HEK293 (cell line): ENCODE results near the gene NR2C2.

Experiments used
- CTCF ChIA-PET: fragments of 350-600 bp; formaldehyde crosslinking; extraction: SDS; loops from one replicate; lab custom pipeline; 2021; ENCODE audit warnings: antibody characterized with exemption; lab: Yijun Ruan, JAX
- POLR2A ChIA-PET: fragments of 300-600 bp; formaldehyde crosslinking; extraction: SDS; loops from one replicate; lab custom pipeline; 2020; ENCODE audit warnings: antibody characterized with exemption, inconsistent platforms; lab: Yijun Ruan, JAX
- H3K27ac ChIP-seq: fragments of 200-500 bp; sonication (Bioruptor generic); 2 replicates; pipeline ENCODE4 v1.5.1; 2014; ENCODE audit warnings: low read depth, low read length, control low read depth, inconsistent platforms; ENCODE audit errors: extremely low read depth
- H3K36me3 ChIP-seq, 2 experiments: fragments of 200-500 bp in 1 of 2; sonication (Bioruptor generic) in 1 of 2; 1 replicate in 1 of 2; 2 replicates in 1 of 2; pipeline ENCODE4 v1.5.1; 2014 to 2017; ENCODE audit warnings: inconsistent platforms in 2 of 2, low read length in 2 of 2; ENCODE audit not compliant: control insufficient read depth in 2 of 2, insufficient read depth in 1 of 2
- H3K4me1 ChIP-seq: fragments of 200-500 bp; sonication (Bioruptor generic); 2 replicates; pipeline ENCODE4 v1.5.1; 2014; ENCODE audit warnings: mild to moderate bottlenecking, low read length, inconsistent platforms; ENCODE audit not compliant: control insufficient read depth, insufficient read depth
- H3K4me3 ChIP-seq: 2 replicates; pipeline ENCODE4 v1.5.1; 2011; ENCODE audit warnings: low read depth, mild to moderate bottlenecking, control low read depth, low read length, moderate library complexity
- H3K9me3 ChIP-seq: fragments of 200-500 bp; sonication (Bioruptor generic); 2 replicates; pipeline ENCODE4 v1.5.1; 2014; ENCODE audit warnings: low read depth, low read length, inconsistent platforms; ENCODE audit not compliant: control insufficient read depth, insufficient read depth
- EGR2 ChIP-seq: fragments of 450-650 bp; formaldehyde crosslinking; IDR thresholded peaks from 2 replicates; pipeline ENCODE4 v1.5.1; 2016; ENCODE audit warnings: low read depth, missing biosample characterization, missing genetic modification characterization
- HOXD13 ChIP-seq: sonication (generic); formaldehyde crosslinking; IDR thresholded peaks from 2 replicates; pipeline ENCODE4 v1.8.0; 2022; ENCODE audit warnings: missing genetic modification reagents, borderline replicate concordance
- KLF9 ChIP-seq: fragments of 450-650 bp; formaldehyde crosslinking; IDR thresholded peaks from 2 replicates; pipeline ENCODE4 v1.5.1; 2016; ENCODE audit warnings: missing biosample characterization, missing genetic modification characterization, low read depth
- OSR2 ChIP-seq: fragments of 450-650 bp; formaldehyde crosslinking; IDR thresholded peaks from 2 replicates; pipeline ENCODE4 v1.5.1; 2016; ENCODE audit warnings: missing biosample characterization, missing genetic modification characterization
- SCRT2 ChIP-seq: fragments of 450-650 bp; formaldehyde crosslinking; IDR thresholded peaks from 2 replicates; pipeline ENCODE4 v1.5.1; 2016; ENCODE audit warnings: missing biosample characterization, missing genetic modification characterization
- SP7 ChIP-seq: fragments of 450-650 bp; formaldehyde crosslinking; IDR thresholded peaks from 2 replicates; pipeline ENCODE4 v1.5.1; 2016; ENCODE audit warnings: missing biosample characterization, missing genetic modification characterization
- YY1 ChIP-seq: fragments of 450-650 bp; formaldehyde crosslinking; IDR thresholded peaks from 2 replicates; pipeline ENCODE4 v1.5.1; 2018; ENCODE audit warnings: missing biosample characterization, missing genetic modification characterization
- ZBTB17 ChIP-seq: fragments of 450-650 bp; formaldehyde crosslinking; IDR thresholded peaks from 2 replicates; pipeline ENCODE4 v1.5.1; 2016; ENCODE audit warnings: missing biosample characterization, missing genetic modification characterization
- ZNF10 ChIP-seq: fragments of 450-650 bp; formaldehyde crosslinking; IDR thresholded peaks from 2 replicates; pipeline ENCODE4 v1.5.1; 2017; ENCODE audit warnings: missing biosample characterization, missing genetic modification characterization
- ZNF133 ChIP-seq: fragments of 450-650 bp; formaldehyde crosslinking; IDR thresholded peaks from 2 replicates; pipeline ENCODE4 v1.5.1; 2016; ENCODE audit warnings: missing biosample characterization, missing genetic modification characterization
- ZNF366 ChIP-seq: fragments of 450-650 bp; formaldehyde crosslinking; conservative IDR thresholded peaks from 2 replicates; pipeline ENCODE4 v1.5.1; 2016; ENCODE audit warnings: missing biosample characterization, missing genetic modification characterization
- ZNF416 ChIP-seq: fragments of 450-650 bp; formaldehyde crosslinking; IDR thresholded peaks from 2 replicates; pipeline ENCODE4 v1.5.1; 2016; ENCODE audit warnings: missing biosample characterization, missing genetic modification characterization
- ZNF423 ChIP-seq: fragments of 450-650 bp; formaldehyde crosslinking; IDR thresholded peaks from 2 replicates; pipeline ENCODE4 v1.5.1; 2016; ENCODE audit warnings: missing biosample characterization, missing genetic modification characterization
- ZNF426 ChIP-seq: fragments of 450-650 bp; formaldehyde crosslinking; IDR thresholded peaks from 2 replicates; pipeline ENCODE4 v1.5.1; 2017; ENCODE audit warnings: missing biosample characterization, missing genetic modification characterization, mild to moderate bottlenecking, inconsistent platforms, moderate library complexity
- ZNF48 ChIP-seq: fragments of 450-650 bp; formaldehyde crosslinking; IDR thresholded peaks from 2 replicates; pipeline ENCODE4 v1.5.1; 2016; ENCODE audit warnings: missing biosample characterization, missing genetic modification characterization
- ZNF610 ChIP-seq: fragments of 450-650 bp; formaldehyde crosslinking; IDR thresholded peaks from 2 replicates; pipeline ENCODE4 v1.5.1; 2016; ENCODE audit warnings: missing biosample characterization, missing genetic modification characterization, borderline replicate concordance
- ZNF76 ChIP-seq: fragments of 450-650 bp; formaldehyde crosslinking; IDR thresholded peaks from 2 replicates; pipeline ENCODE4; 2016; ENCODE audit warnings: low read depth, missing biosample characterization, missing genetic modification characterization, borderline replicate concordance
- ZNF785 ChIP-seq: fragments of 450-650 bp; formaldehyde crosslinking; IDR thresholded peaks from 2 replicates; pipeline ENCODE4 v1.5.1; 2016; ENCODE audit warnings: missing biosample characterization, missing genetic modification characterization
- ZNF791 ChIP-seq: fragments of 450-650 bp; formaldehyde crosslinking; IDR thresholded peaks from 2 replicates; pipeline ENCODE4 v1.5.1; 2016; ENCODE audit warnings: missing biosample characterization, missing genetic modification characterization
- ZSCAN23 ChIP-seq: fragments of 450-650 bp; formaldehyde crosslinking; IDR thresholded peaks from 2 replicates; pipeline ENCODE4 v1.5.1; 2016; ENCODE audit warnings: missing biosample characterization, missing genetic modification characterization
- TF ChIP-seq, protein P1 (sequence below): fragments of 450-650 bp; formaldehyde crosslinking; IDR thresholded peaks from 2 replicates; pipeline ENCODE4 v1.5.1; 2016; ENCODE audit warnings: missing biosample characterization, missing genetic modification characterization
- TF ChIP-seq, protein P2 (sequence below): fragments of 450-650 bp; IDR thresholded peaks from 2 replicates; pipeline ENCODE4 v1.5.1; 2018; ENCODE audit warnings: missing biosample characterization, missing genetic modification characterization
- TF ChIP-seq, protein P3 (sequence below): fragments of 450-650 bp; formaldehyde crosslinking; IDR thresholded peaks from 2 replicates; pipeline ENCODE4 v1.5.1; 2016; ENCODE audit warnings: missing biosample characterization, missing genetic modification characterization
- TF ChIP-seq, protein P4 (sequence below): fragments of 450-650 bp; formaldehyde crosslinking; IDR thresholded peaks from 2 replicates; pipeline ENCODE4 v1.5.1; 2016; ENCODE audit warnings: missing biosample characterization, missing genetic modification characterization
- TF ChIP-seq, protein P5 (sequence below): fragments of 450-650 bp; formaldehyde crosslinking; optimal IDR thresholded peaks from 2 replicates; pipeline ENCODE3; 2016; ENCODE audit warnings: missing biosample characterization, mild to moderate bottlenecking, missing genetic modification characterization

Gene NR2C2

DNA sequence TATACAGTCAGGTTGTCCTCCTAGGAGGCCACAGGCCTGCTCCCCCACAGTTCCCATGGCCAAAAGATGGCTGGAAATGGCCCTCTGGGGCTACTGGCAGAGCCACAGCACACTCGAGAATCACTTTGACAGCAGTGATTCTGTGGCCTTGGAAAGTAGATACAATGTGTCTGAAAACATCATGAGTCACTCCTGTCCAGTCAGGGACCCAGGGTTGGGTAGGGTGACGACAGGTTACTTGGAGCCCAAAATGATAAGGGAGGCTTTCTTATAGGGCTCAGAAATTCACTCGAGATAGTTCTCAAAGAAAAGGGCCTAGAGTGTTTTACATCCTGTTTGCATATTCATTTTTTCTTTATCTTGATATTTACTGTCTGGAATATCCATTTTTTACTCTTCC, 93.5 kb downstream of the NR2C2 start (continued):
- TF ChIP-seq ZNF366 (no peak), HOXD13 (CRISPR knock-in tag) (no peak), ZSCAN23 (tag by site-specific recombination) (no peak), KLF9 (tag by site-specific recombination) (no peak), ZNF426 (tag by site-specific recombination) (no peak), ZBTB17 (tag by site-specific recombination) (no peak), ZNF133 (tag by site-specific recombination) (no peak), SCRT2 (tag by site-specific recombination) (no peak), ZNF48 (no peak), ZNF423 (tag by site-specific recombination) (no peak)

DNA sequence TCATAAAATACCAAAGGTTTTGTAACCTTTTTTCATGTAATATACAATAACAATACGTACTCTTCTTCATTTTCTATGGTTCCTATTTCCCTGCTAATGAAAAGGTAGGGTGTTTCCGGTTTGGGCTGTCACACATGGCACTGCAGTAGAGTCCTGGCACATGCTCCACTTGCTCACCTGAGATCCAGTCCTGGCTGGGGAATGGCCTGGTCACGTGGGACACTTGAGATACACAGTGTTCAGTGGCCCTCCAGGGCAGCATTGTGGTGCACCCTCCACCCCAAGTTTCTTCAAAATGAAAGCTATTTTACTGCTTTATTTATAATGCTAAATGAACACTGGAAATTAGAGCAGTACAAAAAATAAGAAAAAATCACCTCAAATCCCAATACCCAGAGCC, 94.6 kb downstream of the NR2C2 start:
- Histone ChIP-seq H3K9me3 (no peaks in the 10 kb centered on the region), H3K4me1 (no peaks in the 10 kb centered on the region), H3K36me3 (peaks cover 21 to 96% of the 10 kb centered on the region in 2 experiments), H3K27ac (no peak overlapping the region), H3K4me3 (no peak overlapping the region)
- TF ChIP-seq ZNF416 (tag by site-specific recombination): no peak
- TF ChIP-seq, protein P1, sequence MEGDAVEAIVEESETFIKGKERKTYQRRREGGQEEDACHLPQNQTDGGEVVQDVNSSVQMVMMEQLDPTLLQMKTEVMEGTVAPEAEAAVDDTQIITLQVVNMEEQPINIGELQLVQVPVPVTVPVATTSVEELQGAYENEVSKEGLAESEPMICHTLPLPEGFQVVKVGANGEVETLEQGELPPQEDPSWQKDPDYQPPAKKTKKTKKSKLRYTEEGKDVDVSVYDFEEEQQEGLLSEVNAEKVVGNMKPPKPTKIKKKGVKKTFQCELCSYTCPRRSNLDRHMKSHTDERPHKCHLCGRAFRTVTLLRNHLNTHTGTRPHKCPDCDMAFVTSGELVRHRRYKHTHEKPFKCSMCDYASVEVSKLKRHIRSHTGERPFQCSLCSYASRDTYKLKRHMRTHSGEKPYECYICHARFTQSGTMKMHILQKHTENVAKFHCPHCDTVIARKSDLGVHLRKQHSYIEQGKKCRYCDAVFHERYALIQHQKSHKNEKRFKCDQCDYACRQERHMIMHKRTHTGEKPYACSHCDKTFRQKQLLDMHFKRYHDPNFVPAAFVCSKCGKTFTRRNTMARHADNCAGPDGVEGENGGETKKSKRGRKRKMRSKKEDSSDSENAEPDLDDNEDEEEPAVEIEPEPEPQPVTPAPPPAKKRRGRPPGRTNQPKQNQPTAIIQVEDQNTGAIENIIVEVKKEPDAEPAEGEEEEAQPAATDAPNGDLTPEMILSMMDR (tag by site-specific recombination): no peak
- TF ChIP-seq ZNF610: no peak
- TF ChIP-seq SP7 (tag by site-specific recombination): no peak
- TF ChIP-seq EGR2 (tag by site-specific recombination): no peak
- TF ChIP-seq, protein P2, sequence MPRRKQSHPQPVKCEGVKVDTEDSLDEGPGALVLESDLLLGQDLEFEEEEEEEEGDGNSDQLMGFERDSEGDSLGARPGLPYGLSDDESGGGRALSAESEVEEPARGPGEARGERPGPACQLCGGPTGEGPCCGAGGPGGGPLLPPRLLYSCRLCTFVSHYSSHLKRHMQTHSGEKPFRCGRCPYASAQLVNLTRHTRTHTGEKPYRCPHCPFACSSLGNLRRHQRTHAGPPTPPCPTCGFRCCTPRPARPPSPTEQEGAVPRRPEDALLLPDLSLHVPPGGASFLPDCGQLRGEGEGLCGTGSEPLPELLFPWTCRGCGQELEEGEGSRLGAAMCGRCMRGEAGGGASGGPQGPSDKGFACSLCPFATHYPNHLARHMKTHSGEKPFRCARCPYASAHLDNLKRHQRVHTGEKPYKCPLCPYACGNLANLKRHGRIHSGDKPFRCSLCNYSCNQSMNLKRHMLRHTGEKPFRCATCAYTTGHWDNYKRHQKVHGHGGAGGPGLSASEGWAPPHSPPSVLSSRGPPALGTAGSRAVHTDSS: no peak
- no peak for TF ChIP-seq YY1
- TF ChIP-seq, protein P3, sequence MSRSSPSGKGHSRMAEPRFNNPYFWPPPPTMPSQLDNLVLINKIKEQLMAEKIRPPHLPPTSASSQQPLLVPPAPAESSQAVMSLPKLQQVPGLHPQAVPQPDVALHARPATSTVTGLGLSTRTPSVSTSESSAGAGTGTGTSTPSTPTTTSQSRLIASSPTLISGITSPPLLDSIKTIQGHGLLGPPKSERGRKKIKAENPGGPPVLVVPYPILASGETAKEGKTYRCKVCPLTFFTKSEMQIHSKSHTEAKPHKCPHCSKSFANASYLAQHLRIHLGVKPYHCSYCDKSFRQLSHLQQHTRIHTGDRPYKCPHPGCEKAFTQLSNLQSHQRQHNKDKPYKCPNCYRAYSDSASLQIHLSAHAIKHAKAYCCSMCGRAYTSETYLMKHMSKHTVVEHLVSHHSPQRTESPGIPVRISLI (tag by site-specific recombination): no peak
- no peak for TF ChIP-seq OSR2 (tag by site-specific recombination)
- TF ChIP-seq, protein P4, sequence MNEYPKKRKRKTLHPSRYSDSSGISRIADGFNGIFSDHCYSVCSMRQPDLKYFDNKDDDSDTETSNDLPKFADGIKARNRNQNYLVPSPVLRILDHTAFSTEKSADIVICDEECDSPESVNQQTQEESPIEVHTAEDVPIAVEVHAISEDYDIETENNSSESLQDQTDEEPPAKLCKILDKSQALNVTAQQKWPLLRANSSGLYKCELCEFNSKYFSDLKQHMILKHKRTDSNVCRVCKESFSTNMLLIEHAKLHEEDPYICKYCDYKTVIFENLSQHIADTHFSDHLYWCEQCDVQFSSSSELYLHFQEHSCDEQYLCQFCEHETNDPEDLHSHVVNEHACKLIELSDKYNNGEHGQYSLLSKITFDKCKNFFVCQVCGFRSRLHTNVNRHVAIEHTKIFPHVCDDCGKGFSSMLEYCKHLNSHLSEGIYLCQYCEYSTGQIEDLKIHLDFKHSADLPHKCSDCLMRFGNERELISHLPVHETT (tag by site-specific recombination): no peak
- TF ChIP-seq ZNF76 (tag by site-specific recombination): no peak
- TF ChIP-seq ZNF10: no peak
- no peak for TF ChIP-seq ZNF785
- TF ChIP-seq, protein P5, sequence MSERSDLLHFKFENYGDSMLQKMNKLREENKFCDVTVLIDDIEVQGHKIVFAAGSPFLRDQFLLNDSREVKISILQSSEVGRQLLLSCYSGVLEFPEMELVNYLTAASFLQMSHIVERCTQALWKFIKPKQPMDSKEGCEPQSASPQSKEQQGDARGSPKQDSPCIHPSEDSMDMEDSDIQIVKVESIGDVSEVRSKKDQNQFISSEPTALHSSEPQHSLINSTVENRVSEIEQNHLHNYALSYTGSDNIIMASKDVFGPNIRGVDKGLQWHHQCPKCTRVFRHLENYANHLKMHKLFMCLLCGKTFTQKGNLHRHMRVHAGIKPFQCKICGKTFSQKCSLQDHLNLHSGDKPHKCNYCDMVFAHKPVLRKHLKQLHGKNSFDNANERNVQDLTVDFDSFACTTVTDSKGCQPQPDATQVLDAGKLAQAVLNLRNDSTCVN: no peak
- no peak for TF ChIP-seq ZNF791 (tag by site-specific recombination)
- ChIA-PET CTCF (no interaction called here), POLR2A (no interaction called here)
